ENCODE measurements around the gene HS6ST1.
"Not testable (repeated sequence)": the region's sequence is repeated elsewhere in the genome, so short reads cannot be mapped to it uniquely, and the experiment has no call there.

The HS6ST1 gene

GRCh38 chr2:128268611-128269010, 50.1 kb downstream of the HS6ST1 start:
- not testable (repeated sequence) for DNase-seq (ENCODE audit: low read depth, low spot score)

GRCh38 chr2:128268145-128268544, 50.5 kb downstream of the HS6ST1 start:
- DNase-seq (ENCODE audit: low read depth, low spot score): not testable (repeated sequence)

- DNase-seq (ENCODE audit: low read depth, low spot score): not testable (repeated sequence)
Observed at GRCh38 chr2:128267649-128268048, 51.0 kb downstream of the HS6ST1 start.

- DNase-seq (ENCODE audit: low read depth, low spot score): not testable (repeated sequence)
Observed at GRCh38 chr2:128267197-128267596, 51.5 kb downstream of the HS6ST1 start.

- DNase-seq (ENCODE audit: low read depth, low spot score): not testable (repeated sequence)
Observed at GRCh38 chr2:128266463-128266862, 52.2 kb downstream of the HS6ST1 start.

- DNase-seq (ENCODE audit: low read depth, low spot score): not testable (repeated sequence)
Observed at GRCh38 chr2:128265608-128265993, 53.1 kb downstream of the HS6ST1 start.

- DNase-seq (ENCODE audit: low read depth, low spot score): no peak
Observed at GRCh38 chr2:128264881-128265607, 53.6 kb downstream of the HS6ST1 start.

- no peak for DNase-seq (ENCODE audit: low read depth, low spot score)
Observed at GRCh38 chr2:128263902-128264331, 54.8 kb downstream of the HS6ST1 start.

- no peak for DNase-seq (ENCODE audit: low read depth, low spot score)
Observed at GRCh38 chr2:128262315-128263253, 56.1 kb downstream of the HS6ST1 start.

GRCh38 chr2:128261245-128262128, 57.2 kb downstream of the HS6ST1 start:
- DNase-seq (ENCODE audit: low read depth, low spot score): no peak

- DNase-seq (ENCODE audit: low read depth, low spot score): peak; percentile 52
Observed at GRCh38 chr2:128260239-128261138, 58.2 kb downstream of the HS6ST1 start.

- DNase-seq (ENCODE audit: low read depth, low spot score): no peak
Observed at GRCh38 chr2:128259585-128259984, 59.1 kb downstream of the HS6ST1 start.

GRCh38 chr2:128258218-128258617, 60.5 kb downstream of the HS6ST1 start:
- no peak for DNase-seq (ENCODE audit: low read depth, low spot score)

- no peak for DNase-seq (ENCODE audit: low read depth, low spot score)
Observed at GRCh38 chr2:128252501-128252900, 66.2 kb downstream of the HS6ST1 start.

GRCh38 chr2:128252086-128252485, 66.6 kb downstream of the HS6ST1 start:
- DNase-seq (ENCODE audit: low read depth, low spot score): not testable (repeated sequence)

GRCh38 chr2:128250229-128251025, 68.2 kb downstream of the HS6ST1 start:
- no peak for DNase-seq (ENCODE audit: low read depth, low spot score)

GRCh38 chr2:128249555-128249954, 69.1 kb downstream of the HS6ST1 start:
- DNase-seq (ENCODE audit: low read depth, low spot score): no peak

GRCh38 chr2:128245813-128246212, 72.9 kb downstream of the HS6ST1 start:
- no peak for DNase-seq (ENCODE audit: low read depth, low spot score)

- DNase-seq (ENCODE audit: low read depth, low spot score): no peak
Observed at GRCh38 chr2:128241896-128242295, 76.8 kb downstream of the HS6ST1 start.
